NCI-H345 treated with DMSO at 0.1 percent for 48 hours (cell line): ENCODE data around the gene ZNF521.

ENCODE experiments used
- DNase-seq: peaks from one replicate; lab custom pipeline; 2025; ENCODE audit not compliant: unreplicated experiment; lab: John Stamatoyannopoulos, UW

ZNF521 gene

DNA sequence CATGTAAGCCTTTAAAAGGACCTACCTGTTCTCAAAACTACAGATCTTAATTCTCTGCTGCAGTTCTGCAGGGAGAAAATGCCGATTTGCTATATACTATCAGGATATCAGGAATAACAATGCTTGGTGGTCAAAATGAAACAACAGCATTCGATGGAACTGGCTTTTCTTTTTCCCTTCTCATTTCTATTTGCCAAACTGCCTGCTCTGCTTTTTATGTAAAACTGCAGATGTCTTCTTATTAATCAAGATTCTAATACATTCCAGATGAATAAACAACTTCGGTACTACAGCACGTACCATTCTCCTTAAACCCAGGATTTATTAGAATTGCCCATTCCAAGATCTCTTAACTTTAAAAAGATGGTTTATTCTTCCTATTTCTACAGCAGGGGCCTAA is 100.9 kb downstream of the ZNF521 start:
- no peak for DNase-seq

DNA sequence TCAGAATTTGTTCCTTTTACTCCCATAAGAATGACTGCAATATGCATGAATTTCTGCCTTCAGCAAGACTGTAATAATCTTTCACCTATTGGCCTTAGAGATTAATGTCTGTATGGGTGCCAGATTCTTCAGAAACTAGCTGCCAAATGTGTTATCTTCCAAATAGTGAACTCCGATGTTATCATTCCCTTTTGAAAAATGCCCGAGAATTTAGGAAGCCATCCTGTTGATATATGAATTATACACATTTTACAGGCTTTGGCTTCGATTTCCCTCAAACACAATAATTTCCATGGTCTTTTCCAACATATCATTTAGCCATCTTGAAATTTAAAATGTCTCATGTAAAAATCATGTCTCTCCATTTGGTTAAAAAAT is 101.5 kb downstream of the ZNF521 start:
- no peak for DNase-seq

GRCh38 chr18:25248755-25249154 is 103.2 kb downstream of the ZNF521 start:
- no peak for DNase-seq

DNA sequence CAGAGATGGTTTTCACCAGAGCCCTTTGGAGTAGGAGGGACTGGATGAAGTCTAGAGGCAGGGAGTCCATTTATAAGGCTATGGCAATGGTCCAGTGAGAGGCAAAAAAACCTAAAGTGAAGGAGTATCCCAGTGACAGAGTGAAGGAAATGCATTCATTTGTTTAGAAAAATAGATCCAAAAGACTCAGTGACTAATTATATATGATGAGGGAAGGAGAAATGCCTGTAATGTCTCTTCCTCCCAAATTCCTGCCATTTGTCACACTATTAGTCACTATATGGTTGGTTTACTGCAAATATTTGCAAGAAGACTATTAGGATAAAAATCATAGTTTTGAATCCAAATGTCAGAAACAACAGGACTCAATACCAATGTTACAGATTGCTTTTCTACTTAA is 104.2 kb downstream of the ZNF521 start:
- no peak for DNase-seq

- no peak for DNase-seq
These were observed 106.9 kb downstream of the ZNF521 start for GRCh38 chr18:25244924-25245698.

DNA sequence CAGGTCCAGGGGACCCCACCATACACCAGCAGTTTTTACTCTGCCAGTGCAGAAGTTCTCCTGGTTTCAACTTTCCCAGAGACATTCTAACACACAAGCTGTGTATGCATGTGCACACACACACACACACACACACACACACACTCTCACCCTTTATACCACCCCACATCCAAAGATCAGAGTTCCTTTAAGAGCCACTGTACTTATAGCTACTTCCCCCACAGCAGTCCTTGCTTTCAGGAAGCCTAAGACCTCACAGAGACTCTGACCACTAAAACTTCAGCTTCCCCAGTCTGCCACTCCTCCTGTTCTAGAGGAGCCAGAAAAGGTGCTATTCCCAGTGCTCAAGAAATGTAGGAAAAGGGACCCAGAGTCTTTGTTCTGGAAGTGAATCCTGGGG is 107.8 kb downstream of the ZNF521 start:
- DNase-seq = no peak

DNA sequence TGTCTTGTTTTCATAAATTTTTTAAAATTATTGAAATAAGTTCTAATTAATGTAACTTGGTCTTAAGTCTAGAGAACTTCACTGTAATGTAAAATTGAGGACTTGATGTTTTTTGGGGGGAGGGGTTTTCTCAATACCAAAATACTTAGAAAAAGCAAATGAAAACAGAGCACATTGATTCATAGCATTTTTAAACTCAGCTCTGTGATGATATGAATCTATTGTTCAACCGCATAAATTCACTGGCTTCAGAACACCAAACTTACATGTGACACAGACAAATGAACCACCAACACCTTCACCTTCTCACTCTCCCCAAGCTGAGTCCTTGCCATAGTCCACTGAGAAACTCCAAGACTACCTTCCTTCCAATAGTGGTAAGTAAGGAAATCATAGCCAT is 108.2 kb downstream of the ZNF521 start:
- no peak for DNase-seq

- no peak for DNase-seq
These were observed 108.7 kb downstream of the ZNF521 start for GRCh38 chr18:25243257-25243656.

DNA sequence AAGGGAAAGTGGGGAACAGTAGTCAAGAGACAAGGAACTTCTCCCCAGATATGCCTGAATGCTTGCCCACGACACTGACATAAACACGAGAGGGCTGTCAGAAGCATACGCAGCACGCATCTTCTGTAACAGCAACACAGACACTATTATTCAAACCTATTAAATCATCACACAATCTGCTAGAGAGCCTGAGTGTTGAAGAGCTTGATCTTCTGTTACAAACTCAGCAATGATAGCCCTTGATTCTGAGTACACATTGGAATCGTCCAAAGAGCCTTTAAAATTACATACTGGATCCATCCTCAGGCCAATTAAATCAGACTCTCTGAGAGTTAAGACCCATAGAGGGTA is 111.6 kb downstream of the ZNF521 start:
- no peak for DNase-seq

DNA sequence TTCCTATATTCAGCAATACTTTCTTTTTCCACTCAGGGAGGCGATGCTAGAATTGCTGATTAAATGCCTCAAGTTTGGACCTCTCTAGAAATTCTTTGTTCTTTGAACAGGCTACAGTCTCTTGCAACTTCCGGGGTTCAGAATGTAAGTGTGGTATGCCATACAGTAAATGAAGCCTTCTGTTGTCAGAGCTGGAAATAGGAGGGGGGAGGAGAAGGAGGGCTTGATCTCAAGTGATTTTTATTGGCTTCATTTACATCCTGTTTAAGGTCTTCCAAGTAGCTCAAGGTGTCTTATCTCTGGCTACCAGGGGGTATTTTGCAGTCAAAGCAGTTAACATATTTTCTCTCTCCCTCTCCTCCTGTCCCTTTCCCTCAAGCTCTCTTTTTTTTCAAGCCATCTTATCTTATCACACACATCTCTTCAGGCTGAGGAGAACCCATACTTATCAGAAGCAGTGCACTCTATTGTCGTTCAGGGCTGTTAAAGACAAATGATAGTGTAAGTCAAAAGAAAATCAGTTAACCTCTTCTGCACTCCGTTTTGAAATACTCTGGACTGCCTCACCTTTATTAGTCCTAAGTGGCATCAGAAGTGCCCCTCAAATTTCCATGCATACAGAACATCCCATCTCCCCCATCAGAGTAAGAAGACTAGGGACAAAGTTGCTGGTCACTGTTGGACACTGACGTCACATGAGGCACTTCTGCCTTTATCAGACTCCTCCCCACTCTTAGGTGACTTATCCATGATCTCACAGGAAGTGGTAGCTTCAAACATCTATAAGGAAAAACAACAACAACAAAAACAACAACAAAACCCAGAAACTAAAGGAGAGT is 112.2 kb downstream of the ZNF521 start:
- DNase-seq = no peak

GRCh38 chr18:25239151-25239550 is 112.8 kb downstream of the ZNF521 start:
- DNase-seq = no peak

- no peak for DNase-seq
These were observed 114.2 kb downstream of the ZNF521 start for GRCh38 chr18:25237571-25238267.

GRCh38 chr18:25236736-25237135 is 115.2 kb downstream of the ZNF521 start:
- no peak for DNase-seq

DNA sequence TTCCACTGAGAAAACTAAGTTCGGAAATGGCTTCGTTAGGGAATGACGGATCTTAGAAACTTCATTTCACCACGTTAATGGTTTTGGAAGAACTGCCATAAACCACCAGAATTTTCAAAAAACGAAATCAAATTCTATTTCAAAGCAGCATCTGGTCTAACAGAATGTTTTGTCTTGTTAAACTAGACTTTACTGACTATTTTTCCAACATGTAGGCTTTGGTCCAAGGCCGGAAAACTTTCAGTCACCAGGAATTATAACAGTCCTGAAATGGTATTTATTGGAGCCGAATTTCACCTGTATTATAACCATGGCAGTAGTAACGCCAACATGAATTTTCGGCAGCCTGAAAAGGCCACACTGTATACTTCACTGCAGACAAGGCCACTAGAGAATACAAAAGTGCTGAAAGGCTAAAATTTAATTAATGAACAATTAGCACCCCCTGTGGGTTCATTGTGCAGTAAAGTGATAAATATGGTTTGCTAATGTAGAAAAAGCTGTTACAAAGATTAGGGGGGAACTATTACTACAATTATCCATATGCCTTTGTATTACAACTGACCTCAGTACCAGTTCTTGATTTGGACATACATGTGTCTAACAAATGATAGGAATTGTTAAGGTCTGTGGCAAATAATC is 116.4 kb downstream of the ZNF521 start:
- no peak for DNase-seq

GRCh38 chr18:25234740-25235345 is 117.1 kb downstream of the ZNF521 start:
- DNase-seq = no peak

GRCh38 chr18:25234322-25234639 is 117.7 kb downstream of the ZNF521 start:
- DNase-seq = no peak

GRCh38 chr18:25233528-25234321 is 118.2 kb downstream of the ZNF521 start:
- no peak for DNase-seq

DNA sequence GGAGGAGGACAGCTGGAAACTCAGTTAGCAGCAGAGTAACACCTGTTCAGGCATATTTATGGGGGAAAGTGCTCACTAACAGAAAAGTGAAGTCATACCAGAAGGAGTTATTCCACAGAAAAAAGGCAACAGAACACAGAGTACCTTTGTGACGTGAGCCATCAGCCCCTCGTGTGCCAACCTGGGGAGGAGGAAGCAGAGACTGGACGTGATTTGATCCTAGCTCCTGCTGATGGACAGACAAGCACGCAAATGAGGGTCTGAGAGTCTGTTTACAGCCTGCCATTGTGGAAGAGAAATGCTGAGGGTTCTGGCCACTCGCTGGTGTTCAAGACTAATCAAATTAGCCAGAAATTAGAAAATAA is 120.7 kb downstream of the ZNF521 start:
- no peak for DNase-seq

DNA sequence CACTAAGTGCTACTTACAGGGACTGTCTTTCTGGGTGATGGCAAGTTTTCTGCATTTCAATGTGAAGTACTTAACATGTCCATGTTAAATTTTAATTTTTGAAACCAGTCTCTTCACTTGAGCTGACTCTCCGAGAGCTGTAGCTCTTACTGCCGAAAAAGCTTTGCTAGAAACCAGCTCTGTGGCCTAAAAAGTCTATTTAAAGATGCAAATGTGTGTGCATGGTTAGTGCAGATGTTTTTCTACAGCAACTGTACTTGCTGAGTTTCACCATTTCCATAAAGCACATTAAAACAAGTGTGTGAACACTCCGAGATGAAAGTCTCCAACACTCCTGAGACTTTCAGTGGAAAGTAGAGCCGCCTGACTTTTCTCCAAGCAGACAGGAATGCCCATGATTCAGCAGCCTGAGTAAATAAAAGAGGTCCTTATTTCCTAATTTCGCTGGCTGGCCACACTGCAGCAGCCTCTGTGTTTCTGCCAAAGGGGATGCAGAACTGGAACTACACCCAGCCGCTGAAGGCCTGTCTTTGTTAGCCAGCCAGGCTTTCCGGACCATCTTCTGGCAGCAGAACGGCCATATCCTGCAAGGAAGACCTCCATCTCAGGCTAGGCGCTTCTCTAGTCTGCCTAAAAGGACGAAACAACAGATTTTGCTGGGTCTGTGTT is 121.2 kb downstream of the ZNF521 start:
- DNase-seq = no peak

DNA sequence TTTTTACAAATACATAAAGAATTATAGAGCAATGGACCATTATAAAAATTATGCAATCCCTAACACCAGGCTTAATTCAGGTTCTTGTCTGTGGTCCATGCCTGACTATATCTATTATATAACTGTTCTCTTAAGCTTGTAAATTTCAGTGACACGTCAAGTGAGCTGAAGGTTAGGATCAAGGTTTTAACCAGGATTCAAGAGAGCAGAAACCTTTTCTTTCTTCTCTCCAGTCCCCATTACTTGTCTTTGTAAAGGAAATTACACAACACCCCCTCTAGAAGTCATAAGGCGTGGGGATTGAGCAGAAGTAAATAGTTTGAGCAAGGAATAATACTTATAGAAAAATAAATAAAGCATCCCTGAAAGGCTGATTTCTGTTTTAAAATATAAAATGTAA is 122.0 kb downstream of the ZNF521 start:
- DNase-seq = no peak
